Endothelial cell of umbilical vein (primary cell): Measurements from ENCODE around the gene NDC80. TPM values are rescaled to one million over a fixed set of nuclear protein-coding genes. Genes with fewer than 3 reads are reported as not detected.

Experiments used
- BruUV-seq: library from RNA; stranded (reverse); fragments of 400-500 nt; replicated peaks from 2 replicates; lab custom pipeline; 2021; lab: Mats Ljungman, UMichigan
- CTCF ChIA-PET: fragments of 300-600, 350-600 bp; sonication (Branson Sonifier 250); formaldehyde crosslinking; loops from one replicate; lab custom pipeline; 2021; ENCODE audit warnings: antibody characterized with exemption, inconsistent platforms; lab: Charles Lee
- POLR2A ChIA-PET: fragments of 300-600, 350-600 bp; sonication (Branson Sonifier 250); formaldehyde crosslinking; loops from one replicate; lab custom pipeline; 2021; ENCODE audit warnings: antibody characterized with exemption, inconsistent platforms; lab: Charles Lee
- DNase-seq: peaks from one replicate; pipeline ENCODE4 v3.0.0-alpha.2; 2011; ENCODE audit warnings: low read depth, low spot score
- FAIRE-seq: peaks from 2 replicates; lab custom pipeline; 2011; peaks lifted over from hg19 to GRCh38; lab: Jason Lieb, UNC
- H2AFZ ChIP-seq: 2 replicates; pipeline ENCODE4 v1.6.0; 2012; ENCODE audit warnings: low read depth, low read length, control low read depth, inconsistent platforms
- H3K27ac ChIP-seq: 2 replicates; pipeline ENCODE4 v1.5.1; 2011; ENCODE audit warnings: low read depth, mild to moderate bottlenecking, control low read depth, low read length, moderate library complexity; ENCODE audit not compliant: insufficient read depth
- H3K27me3 ChIP-seq, 2 experiments: 2 replicates each; pipeline versions ENCODE4 v1.6.0 to v1.6.1; 2011; ENCODE audit warnings: low read length in 2 of 2, mixed read lengths in 1 of 2; ENCODE audit not compliant: control insufficient read depth in 2 of 2, insufficient read depth in 2 of 2
- H3K36me3 ChIP-seq, 2 experiments: 2 replicates in 1 of 2; 3 replicates in 1 of 2; pipeline ENCODE4 v1.5.1; 2011; ENCODE audit warnings: low read length in 2 of 2, mild to moderate bottlenecking in 1 of 2, moderate library complexity in 1 of 2; ENCODE audit not compliant: control insufficient read depth in 2 of 2, insufficient read depth in 2 of 2; ENCODE audit errors: extremely low read depth in 1 of 2
- H3K4me1 ChIP-seq: 3 replicates; pipeline ENCODE4 v1.5.1; 2011; ENCODE audit warnings: mild to moderate bottlenecking, low read length; ENCODE audit not compliant: control insufficient read depth, insufficient read depth; ENCODE audit errors: extremely low read depth
- H3K4me2 ChIP-seq: 2 replicates; pipeline ENCODE4 v1.6.1; 2011; ENCODE audit warnings: low read length, control low read depth, mixed read lengths; ENCODE audit not compliant: insufficient read depth
- H3K4me3 ChIP-seq, 3 experiments: fragments of 200-600 bp in 1 of 3; sonication (generic), shearing (Covaris generic) in 1 of 3; replicated peaks in 1 of 3; 2 replicates each; pipeline ENCODE4 v1.5.1; 2011 to 2016; ENCODE audit warnings: control low read depth in 3 of 3, low read length in 3 of 3, mild to moderate bottlenecking in 2 of 3, inconsistent platforms in 1 of 3, low read depth in 1 of 3, moderate library complexity in 1 of 3; ENCODE audit not compliant: insufficient read depth in 1 of 3
- H3K79me2 ChIP-seq: 2 replicates; pipeline ENCODE4 v1.6.0; 2012; ENCODE audit warnings: low read length, inconsistent platforms; ENCODE audit not compliant: control insufficient read depth, insufficient read depth
- H3K9ac ChIP-seq: replicated peaks from 2 replicates; pipeline ENCODE3; 2011; ENCODE audit warnings: low read length, control low read depth; ENCODE audit not compliant: insufficient read depth; ENCODE audit errors: extremely low read depth
- H3K9me1 ChIP-seq: replicated peaks from 3 replicates; pipeline ENCODE4 v1.6.0; 2011; ENCODE audit warnings: mild to moderate bottlenecking, low read length; ENCODE audit not compliant: control insufficient read depth, insufficient read depth; ENCODE audit errors: extremely low read depth
- H3K9me3 ChIP-seq: replicated peaks from 2 replicates; pipeline ENCODE4 v1.5.1; 2012; ENCODE audit warnings: low read length, inconsistent platforms; ENCODE audit not compliant: control insufficient read depth, insufficient read depth
- H4K20me1 ChIP-seq: replicated peaks from 2 replicates; pipeline ENCODE3; 2011; ENCODE audit warnings: mild to moderate bottlenecking, low read length; ENCODE audit not compliant: control insufficient read depth, insufficient read depth; ENCODE audit errors: extremely low read depth
- CTCF ChIP-seq, 2 donors: IDR thresholded peaks; 1 replicate in 1 of 2; 2 replicates in 1 of 2; pipeline ENCODE4 v1.5.1; 2011; ENCODE audit warnings: low read length in 2 of 2, mild to moderate bottlenecking in 2 of 2, moderate library complexity in 2 of 2, control low read depth in 1 of 2, inconsistent platforms in 1 of 2, low read depth in 1 of 2; ENCODE audit not compliant: insufficient read depth in 1 of 2; ENCODE audit errors: extremely low read depth in 1 of 2
- EZH2 ChIP-seq: IDR thresholded peaks from 2 replicates; pipeline ENCODE4 v1.6.1; 2012; ENCODE audit warnings: borderline replicate concordance, low read depth, mild to moderate bottlenecking, moderate library complexity, low read length, inconsistent platforms; ENCODE audit not compliant: severe bottlenecking
- FOS ChIP-seq: IDR thresholded peaks from 2 replicates; pipeline ENCODE4 v1.6.1; 2011; ENCODE audit warnings: mild to moderate bottlenecking, low read length, moderate library complexity, borderline replicate concordance; ENCODE audit not compliant: insufficient read depth
- GATA2 ChIP-seq: IDR thresholded peaks from 2 replicates; pipeline ENCODE4 v1.7.0; 2011; ENCODE audit warnings: low read depth, mild to moderate bottlenecking, moderate library complexity, mixed read lengths, low read length; ENCODE audit not compliant: insufficient read length, insufficient read depth
- JUN ChIP-seq: IDR thresholded peaks from 2 replicates; pipeline ENCODE4 v1.6.1; 2011; ENCODE audit warnings: borderline replicate concordance, low read depth; ENCODE audit not compliant: insufficient read length, insufficient read depth
- MAX ChIP-seq: IDR thresholded peaks from 2 replicates; pipeline ENCODE4 v1.6.1; 2011; ENCODE audit not compliant: insufficient read depth, insufficient read length
- MYC ChIP-seq: IDR thresholded peaks from one replicate; pipeline ENCODE4 v1.6.1; 2011; ENCODE audit warnings: mild to moderate bottlenecking, low read depth, low read length
- POLR2A ChIP-seq: IDR thresholded peaks from 2 replicates; pipeline ENCODE4 v1.6.1; 2012; ENCODE audit warnings: low read depth, mild to moderate bottlenecking, control low read depth, low read length
- POLR2AphosphoS5 ChIP-seq: IDR thresholded peaks from 2 replicates; pipeline ENCODE4 v1.6.1; 2012; ENCODE audit warnings: low read depth, mild to moderate bottlenecking, control low read depth, low read length, moderate library complexity; ENCODE audit not compliant: insufficient read depth
- dilution Hi-C: fragments of 300-500 bp; cut with MboI; formaldehyde crosslinking; loops from one replicate; pipeline ENCODE4 v1.15.0; 2019; ENCODE audit warnings: low sequenced_read_pairs; ENCODE audit not compliant: extremely low pct_ligation_motif_present
- intact Hi-C: fragments of 100-400 bp; cut with micrococcal nuclease; formaldehyde crosslinking; loops from one replicate; pipeline ENCODE4 v1.10.0; 2022
- polyA plus RNA-seq, 4 experiments: library from polyadenylated mRNA; depleted of rRNA in 3 of 4; stranded (reverse) in 3 of 4; unstranded in 1 of 4; fragments of >200 nt; gene quantifications; 2 replicates each; pipeline versions ENCODE4 v1.2.1 to v1.2.3, GENCODE V29; 2011 to 2012; ENCODE audit warnings: missing spikeins in 1 of 4
- total RNA-seq: library from RNA; stranded (reverse); gene quantifications from 2 replicates; pipeline ENCODE4 v1.2.3, GENCODE V29; 2021

The NDC80 gene
- total and polyA plus RNA-seq, 2 donors (not counting 3 experiments of a cell fraction or from before 2014, with no cell fraction given), result 6.2 to 43.2 TPM

- no peak for DNase-seq
- FAIRE-seq, result no peak
- Histone ChIP-seq H4K20me1 (no peaks in the 10 kb centered on the region), H3K9ac (no peak overlapping the region), H3K36me3 (peaks cover 0 to 14% of the 10 kb centered on the region in 2 experiments), H3K9me3 (no peaks in the 10 kb centered on the region), H3K4me3 (no peak overlapping the region), H3K4me1 (peaks cover 10% of the 10 kb centered on the region), H3K4me2 (no peak overlapping the region), H3K79me2 (no peaks in the 10 kb centered on the region), H3K27ac (no peak overlapping the region), H2AFZ (no peak overlapping the region), H3K27me3 (no peaks in the 10 kb centered on the region), H3K9me1 (no peaks in the 10 kb centered on the region)
- CTCF ChIA-PET, result no interaction called here
- intact Hi-C loops (no loop called here), dilution Hi-C loops (no loop called here)
- BruUV-seq, result no TSS peak
- TF ChIP-seq MAX (no peak), MYC (no peak), CTCF (IDR thresholded peaks at IDR 0.05; ENCODE audit: extremely low read depth in 1 of 2, insufficient read depth in 1 of 2, low read depth in 1 of 2, low read length in 2 of 2) (no peak), JUN (no peak), POLR2AphosphoS5 (no peak), FOS (no peak), EZH2 (no peak), GATA2 (no peak), POLR2A (no peak)
- POLR2A ChIA-PET, result no interaction called here
Measured at GRCh38 chr18:2590303-2590702, 18.9 kb downstream of the NDC80 start.
